Epithelial cell of proximal tubule (primary cell): ENCODE data around the gene ZNF574. TPM values are rescaled to one million over a fixed set of nuclear protein-coding genes. Genes with fewer than 3 reads are reported as not detected.

Source experiments
- DNase-seq: peaks from one replicate; pipeline ENCODE4 v3.0.0-alpha.2; 2011; ENCODE audit warnings: low read depth
- H3K4me3 ChIP-seq: 2 replicates; pipeline ENCODE4 v1.5.1; 2011; ENCODE audit warnings: low read depth, mild to moderate bottlenecking, low read length
- CTCF ChIP-seq: conservative IDR thresholded peaks from 2 replicates; pipeline ENCODE4 v1.5.1; 2012; ENCODE audit warnings: low read depth, mild to moderate bottlenecking, low read length
- total RNA-seq: library from RNA; depleted of rRNA; stranded (reverse); fragments of >200 nt; gene quantifications from 2 replicates; pipeline ENCODE4 v1.2.3, GENCODE V29; 2015

ZNF574 gene
- total RNA-seq, 1 donor from 2014 or later = 19.6 TPM

GRCh38 chr19:42093926-42094325, 18.0 kb downstream of the ZNF574 start:
- TF ChIP-seq CTCF = no peak
- H3K4me3 ChIP-seq = no peak overlapping the region
- DNase-seq = no peak

- TF ChIP-seq CTCF = no peak
- H3K4me3 ChIP-seq = no peak overlapping the region
- DNase-seq = no peak
These were observed 19.3 kb downstream of the ZNF574 start for GRCh38 chr19:42095142-42095813.

- no peak overlapping the region for H3K4me3 ChIP-seq
- TF ChIP-seq CTCF = no peak
- no peak for DNase-seq
These were observed 19.9 kb downstream of the ZNF574 start for GRCh38 chr19:42095814-42096230.

- H3K4me3 ChIP-seq = no peak overlapping the region
- no peak for DNase-seq
- TF ChIP-seq CTCF = no peak
These were observed 20.4 kb downstream of the ZNF574 start for GRCh38 chr19:42096255-42096837.

- TF ChIP-seq CTCF = no peak
- H3K4me3 ChIP-seq = no peak overlapping the region
- no peak for DNase-seq
These were observed 21.5 kb downstream of the ZNF574 start for GRCh38 chr19:42097461-42097860.

GRCh38 chr19:42098781-42099180, 22.8 kb downstream of the ZNF574 start:
- H3K4me3 ChIP-seq = no peak overlapping the region
- no peak for DNase-seq
- no peak for TF ChIP-seq CTCF
